PC-9 (cell line): ENCODE measurements around the gene SMAP1. TPM values are rescaled to one million over a fixed set of nuclear protein-coding genes. Genes with fewer than 3 reads are reported as not detected.

ENCODE experiments used
- BruUV-seq: library from RNA; stranded (reverse); fragments of 400-500 nt; replicated peaks from 2 replicates; lab custom pipeline; 2021; lab: Mats Ljungman, UMichigan
- CTCF ChIA-PET: fragments of 300-600 bp; sonication (Branson Sonifier 250); formaldehyde crosslinking; loops from one replicate; lab custom pipeline; 2022; ENCODE audit warnings: antibody characterized with exemption; lab: Charles Lee
- POLR2A ChIA-PET: fragments of 300-600 bp; sonication (Branson Sonifier 250); formaldehyde crosslinking; loops from one replicate; lab custom pipeline; 2022; ENCODE audit warnings: antibody characterized with exemption; ENCODE audit not compliant: unreplicated experiment; lab: Charles Lee
- DNase-seq, 2 experiments: peaks; one replicate each; pipeline versions ENCODE4 v3.0.0 to v3.0.0-alpha.2; 2015 to 2022; ENCODE audit warnings: mixed read lengths in 1 of 2
- H2AFZ ChIP-seq: fragments of 200-600 bp; sonication (generic); 2 replicates; pipeline ENCODE4 v1.8.1; 2017; ENCODE audit warnings: antibody characterized with exemption
- H3F3A ChIP-seq: fragments of 200-600 bp; sonication (generic); 2 replicates; pipeline ENCODE4 v1.8.1; 2017; ENCODE audit warnings: antibody characterized with exemption, mild to moderate bottlenecking, low read depth; ENCODE audit not compliant: insufficient read depth
- H3K27ac ChIP-seq: fragments of 200-600 bp; sonication (generic); 2 replicates; pipeline ENCODE4 v1.6.1; 2016; ENCODE audit warnings: mixed run types
- H3K27me3 ChIP-seq: fragments of 200-600 bp; sonication (generic); 2 replicates; pipeline ENCODE4 v1.6.1; 2016; ENCODE audit warnings: low read depth, mixed run types; ENCODE audit not compliant: insufficient read depth
- H3K36me3 ChIP-seq: fragments of 200-600 bp; sonication (generic); 2 replicates; pipeline ENCODE4 v1.6.1; 2016; ENCODE audit warnings: low read depth, mixed run types
- H3K4me1 ChIP-seq: fragments of 200-600 bp; sonication (generic); replicated peaks from 2 replicates; pipeline ENCODE4 v1.6.1; 2016; ENCODE audit warnings: mixed run types; ENCODE audit not compliant: insufficient read depth
- H3K4me2 ChIP-seq: fragments of 200-600 bp; sonication (generic); 2 replicates; pipeline ENCODE4 v1.6.1; 2017; ENCODE audit warnings: mixed run types
- H3K4me3 ChIP-seq: fragments of 200-600 bp; sonication (generic); 2 replicates; pipeline ENCODE4 v1.6.1; 2016; ENCODE audit warnings: mixed run types
- H3K79me2 ChIP-seq: fragments of 200-600 bp; sonication (generic); 2 replicates; pipeline ENCODE4 v1.6.1; 2017; ENCODE audit warnings: low read depth, mixed run types
- H3K9me2 ChIP-seq: fragments of 200-600 bp; sonication (generic); 2 replicates; pipeline ENCODE4 v1.8.1; 2017; ENCODE audit warnings: mild to moderate bottlenecking; ENCODE audit not compliant: insufficient read depth
- H3K9me3 ChIP-seq: fragments of 200-600 bp; sonication (generic); 2 replicates; pipeline ENCODE4 v1.8.1; 2016; ENCODE audit warnings: low read depth; ENCODE audit not compliant: insufficient read depth
- H4K20me1 ChIP-seq: fragments of 200-600 bp; sonication (generic); 2 replicates; pipeline ENCODE4 v1.8.1; 2017; ENCODE audit not compliant: insufficient read depth
- EZH2 ChIP-seq: fragments of 200-600 bp; sonication (generic); IDR thresholded peaks from 2 replicates; pipeline ENCODE4 v1.8.0; 2017; ENCODE audit warnings: antibody characterized with exemption, low read depth
- intact Hi-C: fragments of 100-400 bp; cut with micrococcal nuclease; formaldehyde crosslinking; loops from one replicate; pipeline ENCODE4 v1.10.0; 2022; ENCODE audit not compliant: unreplicated experiment
- total RNA-seq: library from RNA; stranded (reverse); gene quantifications from 2 replicates; pipeline ENCODE4 v1.2.3, GENCODE V29; 2021
- TF ChIP-seq, protein P1 (sequence below): fragments of 200-600 bp; sonication (generic); conservative IDR thresholded peaks from 2 replicates; pipeline ENCODE4 v1.6.1; 2017; ENCODE audit warnings: mixed run types, antibody characterized with exemption, mild to moderate bottlenecking, moderate library complexity

The SMAP1 gene
- total RNA-seq, 1 experiment from 2014 or later, result 29.3 TPM

DNA sequence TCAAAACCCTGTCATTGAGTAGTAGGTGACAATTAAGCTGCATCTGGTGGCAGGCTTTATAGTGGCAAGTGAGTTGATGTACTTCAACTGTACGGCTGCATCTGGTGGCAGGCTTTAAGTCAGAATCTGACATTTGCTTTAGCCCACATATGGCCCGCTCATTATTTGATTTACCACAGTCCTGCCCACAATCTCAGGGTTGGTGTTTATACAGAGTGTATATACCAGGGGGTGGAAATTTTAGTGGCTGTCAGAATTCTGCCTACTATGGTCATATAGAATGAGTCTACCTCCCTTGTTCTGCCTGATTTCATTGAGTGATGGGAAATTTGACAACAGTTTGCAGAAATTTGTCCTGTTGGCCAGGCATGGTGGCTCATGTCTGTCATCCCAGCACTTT, 112.3 kb downstream of the SMAP1 start:
- H3K9me3 ChIP-seq, result no peaks in the 10 kb centered on the region
- H3K79me2 ChIP-seq, result no peaks in the 10 kb centered on the region
- H3K4me2 ChIP-seq, result no peak overlapping the region
- POLR2A ChIA-PET, result no interaction called here
- H4K20me1 ChIP-seq, result no peaks in the 10 kb centered on the region
- H3K9me2 ChIP-seq, result no peaks in the 10 kb centered on the region
- H3F3A ChIP-seq, result no peaks in the 10 kb centered on the region
- H3K27me3 ChIP-seq, result no peaks in the 10 kb centered on the region
- H3K4me1 ChIP-seq, result no peaks in the 10 kb centered on the region
- no peak for DNase-seq
- no TSS peak for BruUV-seq
- intact Hi-C loops, result no loop called here
- H3K36me3 ChIP-seq, result no peaks in the 10 kb centered on the region
- no peak overlapping the region for H3K4me3 ChIP-seq
- CTCF ChIA-PET, result no interaction called here
- TF ChIP-seq EZH2, result no peak
- TF ChIP-seq, protein P1, sequence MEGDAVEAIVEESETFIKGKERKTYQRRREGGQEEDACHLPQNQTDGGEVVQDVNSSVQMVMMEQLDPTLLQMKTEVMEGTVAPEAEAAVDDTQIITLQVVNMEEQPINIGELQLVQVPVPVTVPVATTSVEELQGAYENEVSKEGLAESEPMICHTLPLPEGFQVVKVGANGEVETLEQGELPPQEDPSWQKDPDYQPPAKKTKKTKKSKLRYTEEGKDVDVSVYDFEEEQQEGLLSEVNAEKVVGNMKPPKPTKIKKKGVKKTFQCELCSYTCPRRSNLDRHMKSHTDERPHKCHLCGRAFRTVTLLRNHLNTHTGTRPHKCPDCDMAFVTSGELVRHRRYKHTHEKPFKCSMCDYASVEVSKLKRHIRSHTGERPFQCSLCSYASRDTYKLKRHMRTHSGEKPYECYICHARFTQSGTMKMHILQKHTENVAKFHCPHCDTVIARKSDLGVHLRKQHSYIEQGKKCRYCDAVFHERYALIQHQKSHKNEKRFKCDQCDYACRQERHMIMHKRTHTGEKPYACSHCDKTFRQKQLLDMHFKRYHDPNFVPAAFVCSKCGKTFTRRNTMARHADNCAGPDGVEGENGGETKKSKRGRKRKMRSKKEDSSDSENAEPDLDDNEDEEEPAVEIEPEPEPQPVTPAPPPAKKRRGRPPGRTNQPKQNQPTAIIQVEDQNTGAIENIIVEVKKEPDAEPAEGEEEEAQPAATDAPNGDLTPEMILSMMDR, result no peak
- H2AFZ ChIP-seq, result no peak overlapping the region
- no peak overlapping the region for H3K27ac ChIP-seq

DNA sequence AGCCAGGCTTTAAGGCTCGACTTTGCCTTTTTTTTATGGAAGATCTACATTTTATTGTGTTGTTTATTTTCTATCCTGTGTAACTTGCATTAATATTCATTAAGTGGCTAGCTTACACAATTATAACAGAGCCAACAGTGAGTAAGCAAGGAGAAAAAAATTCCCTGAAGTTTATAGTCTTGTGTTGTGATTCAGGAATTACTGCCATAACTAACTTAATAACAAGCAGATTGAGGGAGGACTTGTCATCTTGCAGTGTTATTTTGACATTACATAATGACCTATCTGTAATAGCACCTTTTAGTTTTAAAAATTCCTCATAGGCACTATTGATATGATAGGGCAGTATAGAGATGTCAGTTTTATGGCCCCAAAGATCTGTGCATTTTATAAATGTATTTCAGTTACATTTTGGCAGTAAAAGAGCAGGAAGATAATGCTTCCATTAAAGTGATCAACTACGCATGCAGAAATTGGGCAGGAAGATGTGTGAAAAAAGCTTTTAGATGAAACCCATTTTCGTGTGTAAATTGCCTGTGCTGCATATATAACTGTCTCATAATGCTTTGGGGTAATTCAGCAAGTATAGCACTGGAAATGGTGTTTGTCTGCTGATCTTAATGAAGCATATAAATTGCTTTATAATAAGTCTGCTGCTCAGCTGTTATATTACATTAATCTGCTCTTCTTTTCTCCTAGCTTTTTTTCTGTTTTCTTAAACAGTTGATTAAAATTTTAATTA, 123.0 kb downstream of the SMAP1 start:
- no peak overlapping the region for H3K4me2 ChIP-seq
- H3K27ac ChIP-seq, result no peak overlapping the region
- no TSS peak for BruUV-seq
- H3F3A ChIP-seq, result no peaks in the 10 kb centered on the region
- CTCF ChIA-PET, result no interaction called here
- no peaks in the 10 kb centered on the region for H3K9me3 ChIP-seq
- POLR2A ChIA-PET, result no interaction called here
- no peak overlapping the region for H2AFZ ChIP-seq
- H3K4me3 ChIP-seq, result no peak overlapping the region
- no peaks in the 10 kb centered on the region for H3K36me3 ChIP-seq
- H3K4me1 ChIP-seq, result no peaks in the 10 kb centered on the region
- DNase-seq, result no peak
- H3K79me2 ChIP-seq, result no peaks in the 10 kb centered on the region
- H3K27me3 ChIP-seq, result no peaks in the 10 kb centered on the region
- TF ChIP-seq, protein P1, result no peak
- no peak for TF ChIP-seq EZH2
- intact Hi-C loops, result no loop called here
- no peaks in the 10 kb centered on the region; the same call in 1 of the 2 replicates for H4K20me1 ChIP-seq
- H3K9me2 ChIP-seq, result no peaks in the 10 kb centered on the region

DNA sequence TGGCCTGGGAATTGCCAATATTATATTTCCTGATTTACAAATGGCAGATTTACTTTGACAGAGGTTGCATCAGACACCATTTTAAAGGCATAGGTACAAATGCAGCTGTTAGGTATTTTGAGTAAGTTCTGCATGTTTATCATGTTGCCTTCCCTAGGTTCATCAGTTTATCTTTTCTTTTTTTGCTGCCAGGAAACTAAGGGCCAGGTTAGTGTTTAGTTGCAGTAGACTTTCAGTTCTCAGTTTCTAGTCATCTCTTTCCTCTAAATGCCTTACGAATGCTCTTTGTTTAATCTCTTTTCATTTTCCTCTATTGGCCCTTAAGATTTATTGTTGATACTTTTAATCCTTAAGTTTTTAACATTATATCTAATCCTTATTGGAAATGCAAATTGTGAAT, 129.9 kb downstream of the SMAP1 start:
- H3F3A ChIP-seq, result no peaks in the 10 kb centered on the region
- H3K27me3 ChIP-seq, result no peaks in the 10 kb centered on the region
- no peak overlapping the region for H2AFZ ChIP-seq
- no TSS peak for BruUV-seq
- ChIA-PET CTCF (no interaction called here), POLR2A (no interaction called here)
- H3K36me3 ChIP-seq, result no peaks in the 10 kb centered on the region
- H3K9me2 ChIP-seq, result no peaks in the 10 kb centered on the region
- DNase-seq, result no peak
- no peaks in the 10 kb centered on the region for H3K4me1 ChIP-seq
- H3K79me2 ChIP-seq, result no peaks in the 10 kb centered on the region
- intact Hi-C loops, result no loop called here
- TF ChIP-seq, protein P1, result no peak
- no peak for TF ChIP-seq EZH2
- no peak overlapping the region for H3K4me3 ChIP-seq
- H3K9me3 ChIP-seq, result no peaks in the 10 kb centered on the region
- H4K20me1 ChIP-seq, result no peaks in the 10 kb centered on the region
- no peak overlapping the region for H3K4me2 ChIP-seq
- H3K27ac ChIP-seq, result no peak overlapping the region
